ENCODE results near the gene POLRMT.

The POLRMT gene

DNA sequence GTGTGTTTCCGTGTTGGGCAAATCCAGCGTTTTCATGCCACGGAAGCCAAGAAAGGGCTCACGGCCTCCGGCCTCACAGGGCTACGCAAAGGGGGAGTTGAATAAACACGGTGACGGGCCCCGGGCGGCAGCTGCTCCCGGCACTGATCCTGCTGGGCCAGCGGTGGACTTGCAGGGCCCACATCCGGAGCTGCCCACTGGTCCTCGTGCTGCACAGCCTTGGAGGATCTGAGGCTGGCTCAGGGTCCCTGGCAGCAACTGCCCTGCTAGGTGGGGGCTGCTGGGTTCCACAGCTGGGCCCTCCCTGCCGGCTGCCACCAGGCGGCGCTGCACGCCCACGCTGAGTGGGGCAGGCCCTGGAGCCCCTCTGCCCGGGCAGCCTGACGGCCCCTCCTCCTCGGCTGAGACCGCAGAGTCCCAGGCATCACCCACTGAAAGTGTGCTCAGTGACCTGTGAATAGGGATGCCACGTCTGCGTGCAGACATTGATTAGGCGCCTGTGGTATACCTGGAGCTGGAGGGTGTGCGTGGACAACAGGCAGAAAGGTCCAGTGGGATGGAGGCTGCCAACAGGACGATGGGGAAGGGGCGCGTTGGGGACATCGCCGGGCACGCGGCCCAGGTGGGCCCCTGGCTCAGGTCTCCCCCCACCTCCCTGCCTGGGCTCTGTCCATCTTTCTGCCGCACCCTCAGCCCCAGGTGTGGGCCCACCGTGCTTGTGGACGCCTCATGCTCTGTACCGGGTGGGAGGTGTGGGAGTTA is 48.9 kb downstream of the POLRMT start:
- H3K36me3 ChIP-seq (ENCODE audit: control insufficient read depth, insufficient read depth, low read length): peaks cover 22% of the 10 kb centered on the region
- DNase-seq (ENCODE audit: extremely low read depth, insufficient read length): peak; percentile 73
- TF ChIP-seq CTCF (IDR thresholded peaks at IDR 0.05; ENCODE audit: insufficient read depth, low read length, poor library complexity, severe bottlenecking): peak; percentile 97
- no peak overlapping the region for H3K4me3 ChIP-seq (replicated peaks; ENCODE audit: low read depth, low read length)
- no peaks in the 10 kb centered on the region; the same call in 1 of the 2 replicates for H3K27me3 ChIP-seq (replicated peaks; ENCODE audit: control insufficient read depth, insufficient read depth, low read length)

- TF ChIP-seq CTCF (IDR thresholded peaks at IDR 0.05; ENCODE audit: insufficient read depth, low read length, poor library complexity, severe bottlenecking): no peak
- no peak for DNase-seq (ENCODE audit: extremely low read depth, insufficient read length)
- H3K36me3 ChIP-seq (ENCODE audit: control insufficient read depth, insufficient read depth, low read length): peaks cover 26% of the 10 kb centered on the region
Measured at GRCh38 chr19:583968-584239, 49.4 kb downstream of the POLRMT start.

DNA sequence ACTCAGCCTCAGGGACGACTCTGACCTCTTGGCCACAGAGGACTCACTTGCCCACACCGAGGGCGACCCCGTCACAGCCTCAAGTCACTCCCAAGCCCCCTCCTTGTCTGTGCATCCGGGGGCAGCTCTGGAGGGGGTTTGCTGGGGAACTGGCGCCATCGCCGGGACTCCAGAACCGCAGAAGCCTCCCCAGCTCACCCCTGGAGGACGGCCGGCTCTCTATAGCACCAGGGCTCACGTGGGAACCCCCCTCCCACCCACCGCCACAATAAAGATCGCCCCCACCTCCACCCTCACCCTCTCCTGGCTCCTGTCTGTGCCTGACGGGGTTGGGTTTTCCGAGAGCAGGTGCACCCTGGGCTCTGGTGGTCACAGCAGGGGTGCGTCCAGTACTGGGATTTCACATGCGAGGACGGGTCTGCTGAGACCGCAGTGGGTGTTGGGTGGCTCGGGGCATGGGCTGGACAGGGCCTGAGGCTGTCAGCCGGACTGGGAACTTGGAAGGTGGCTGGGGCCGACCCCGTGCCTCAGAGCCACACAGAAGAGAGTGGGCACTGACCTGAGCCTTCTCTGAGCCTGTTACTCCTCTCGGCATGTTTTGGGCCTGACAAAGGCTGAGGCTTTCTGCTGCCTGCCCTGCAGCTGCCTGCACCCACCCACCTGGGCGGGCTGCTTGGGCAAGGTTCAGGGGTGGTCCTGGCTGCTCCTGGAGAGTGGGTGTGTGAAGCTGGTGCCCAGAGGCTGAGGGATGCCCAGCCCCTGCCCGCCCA is 50.0 kb downstream of the POLRMT start:
- Histone ChIP-seq H3K36me3 (ENCODE audit: control insufficient read depth, insufficient read depth, low read length) (peaks cover 26% of the 10 kb centered on the region), H3K27me3 (replicated peaks; ENCODE audit: control insufficient read depth, insufficient read depth, low read length) (no peaks in the 10 kb centered on the region; the same call in 1 of the 2 replicates), H3K4me3 (replicated peaks; ENCODE audit: low read depth, low read length) (no peak overlapping the region)
- peak; percentile 10 for DNase-seq (ENCODE audit: extremely low read depth, insufficient read length)
- no peak for TF ChIP-seq CTCF (IDR thresholded peaks at IDR 0.05; ENCODE audit: insufficient read depth, low read length, poor library complexity, severe bottlenecking)

More at GRCh38 chr19:583968-584239, 49.4 kb downstream of the POLRMT start:
- no peak overlapping the region for H3K4me3 ChIP-seq (replicated peaks; ENCODE audit: low read depth, low read length)
- no peaks in the 10 kb centered on the region; the same call in 1 of the 2 replicates for H3K27me3 ChIP-seq (replicated peaks; ENCODE audit: control insufficient read depth, insufficient read depth, low read length)

DNA sequence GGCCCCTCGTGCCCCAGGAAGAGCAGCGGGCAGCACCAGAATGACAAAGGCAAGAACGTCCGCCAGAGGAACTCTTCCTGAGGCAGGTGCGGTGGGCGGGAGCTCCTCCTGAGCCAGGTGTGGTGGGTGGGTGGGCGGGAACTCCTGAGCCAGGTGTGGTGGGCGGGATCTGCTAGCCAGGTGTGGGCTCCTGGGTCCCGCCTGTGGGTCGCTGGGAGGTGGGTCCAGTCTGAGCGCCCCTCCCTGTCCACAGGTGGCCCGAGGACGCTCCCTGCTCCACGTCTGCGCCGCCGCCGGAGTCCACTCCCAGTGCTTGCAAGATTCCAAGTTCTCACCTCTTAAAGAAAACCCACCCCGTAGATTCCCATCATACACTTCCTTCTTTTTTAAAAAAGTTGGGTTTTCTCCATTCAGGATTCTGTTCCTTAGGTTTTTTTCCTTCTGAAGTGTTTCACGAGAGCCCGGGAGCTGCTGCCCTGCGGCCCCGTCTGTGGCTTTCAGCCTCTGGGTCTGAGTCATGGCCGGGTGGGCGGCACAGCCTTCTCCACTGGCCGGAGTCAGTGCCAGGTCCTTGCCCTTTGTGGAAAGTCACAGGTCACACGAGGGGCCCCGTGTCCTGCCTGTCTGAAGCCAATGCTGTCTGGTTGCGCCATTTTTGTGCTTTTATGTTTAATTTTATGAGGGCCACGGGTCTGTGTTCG is 50.7 kb downstream of the POLRMT start:
- Histone ChIP-seq H3K36me3 (ENCODE audit: control insufficient read depth, insufficient read depth, low read length) (peaks cover 31% of the 10 kb centered on the region), H3K27me3 (replicated peaks; ENCODE audit: control insufficient read depth, insufficient read depth, low read length) (no peaks in the 10 kb centered on the region), H3K4me3 (replicated peaks; ENCODE audit: low read depth, low read length) (no peak overlapping the region)
- no peak for DNase-seq (ENCODE audit: extremely low read depth, insufficient read length)
- TF ChIP-seq CTCF (IDR thresholded peaks at IDR 0.05; ENCODE audit: insufficient read depth, low read length, poor library complexity, severe bottlenecking): no peak

DNA sequence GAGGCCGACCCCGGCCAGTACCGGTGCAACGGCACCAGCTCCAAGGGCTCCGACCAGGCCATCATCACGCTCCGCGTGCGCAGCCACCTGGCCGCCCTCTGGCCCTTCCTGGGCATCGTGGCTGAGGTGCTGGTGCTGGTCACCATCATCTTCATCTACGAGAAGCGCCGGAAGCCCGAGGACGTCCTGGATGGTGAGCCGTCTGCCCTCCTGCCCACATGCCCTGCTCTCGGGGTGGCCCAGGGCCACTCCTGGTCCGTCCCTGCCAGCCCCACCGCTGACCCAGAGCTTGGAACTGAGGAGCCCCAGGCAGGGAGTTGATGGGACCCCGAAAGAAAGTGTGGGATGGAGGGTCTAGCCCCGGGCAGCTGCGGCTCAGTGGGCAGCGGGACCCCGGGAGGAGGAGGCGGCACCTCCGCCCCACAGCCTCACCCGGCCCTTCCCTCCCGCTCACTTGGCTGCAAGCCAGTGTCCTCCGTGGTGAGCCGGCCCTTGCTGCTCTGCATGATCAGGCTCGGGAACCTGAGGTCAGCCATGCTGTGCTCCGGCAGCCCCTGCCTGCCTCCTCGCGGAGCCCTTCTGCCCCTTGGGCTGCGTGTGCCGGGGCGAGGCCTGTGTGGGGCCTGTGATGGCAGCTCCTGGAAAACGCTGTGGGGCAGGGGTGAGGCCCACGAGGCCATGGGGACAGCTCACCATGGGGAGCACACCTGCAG is 51.8 kb downstream of the POLRMT start:
- TF ChIP-seq CTCF (IDR thresholded peaks at IDR 0.05; ENCODE audit: insufficient read depth, low read length, poor library complexity, severe bottlenecking): no peak
- Histone ChIP-seq H3K4me3 (replicated peaks; ENCODE audit: low read depth, low read length) (no peak overlapping the region), H3K36me3 (ENCODE audit: control insufficient read depth, insufficient read depth, low read length) (peaks cover 39% of the 10 kb centered on the region)

More for the DNA sequence above, 51.8 kb downstream of the POLRMT start:
- DNase-seq (ENCODE audit: extremely low read depth, insufficient read length): no peak
- H3K27me3 ChIP-seq (replicated peaks; ENCODE audit: control insufficient read depth, insufficient read depth, low read length): no peaks in the 10 kb centered on the region
